H9 (cell line): ENCODE data around the gene KREMEN1. TPM values are rescaled to one million over a fixed set of nuclear protein-coding genes. Genes with fewer than 3 reads are reported as not detected.

ENCODE experiments used
- DNase-seq: peaks from one replicate; pipeline ENCODE4 v3.0.0-alpha.2; 2017
- H2AFZ ChIP-seq: one replicate; pipeline ENCODE4 v1.6.1; 2013; ENCODE audit warnings: mild to moderate bottlenecking, low read length, control low read depth, moderate library complexity
- H2AK5ac ChIP-seq: 2 replicates; pipeline ENCODE4 v1.6.1; 2013; ENCODE audit warnings: low read length, control low read depth, mixed read lengths; ENCODE audit not compliant: insufficient read length
- H2BK120ac ChIP-seq: one replicate; pipeline ENCODE4 v1.6.1; 2013; ENCODE audit warnings: low read depth, mild to moderate bottlenecking, low read length, control low read depth, inconsistent platforms; ENCODE audit not compliant: poor library complexity, severe bottlenecking
- H2BK12ac ChIP-seq: 2 replicates; pipeline ENCODE4 v1.6.1; 2013; ENCODE audit warnings: low read length, control low read depth, mixed read lengths, low read depth; ENCODE audit not compliant: insufficient read length
- H2BK15ac ChIP-seq: 2 replicates; pipeline ENCODE4 v1.6.1; 2013; ENCODE audit warnings: low read depth, low read length, control low read depth
- H2BK20ac ChIP-seq: one replicate; pipeline ENCODE4 v1.6.1; 2013; ENCODE audit warnings: low read depth, mild to moderate bottlenecking, low read length, control low read depth, inconsistent platforms; ENCODE audit not compliant: poor library complexity, severe bottlenecking
- H2BK5ac ChIP-seq: 2 replicates; pipeline ENCODE4 v1.6.1; 2013; ENCODE audit warnings: low read length, control low read depth, mixed read lengths; ENCODE audit not compliant: insufficient read length
- H3K14ac ChIP-seq: 2 replicates; pipeline ENCODE4 v1.6.1; 2013; ENCODE audit warnings: low read length, control low read depth; ENCODE audit not compliant: insufficient read depth
- H3K18ac ChIP-seq: 2 replicates; pipeline ENCODE4 v1.6.1; 2013; ENCODE audit warnings: low read depth, mild to moderate bottlenecking, mixed read lengths, low read length, control low read depth; ENCODE audit not compliant: insufficient read length
- H3K23ac ChIP-seq: 2 replicates; pipeline ENCODE4 v1.6.1; 2013; ENCODE audit warnings: low read length, control low read depth, mixed read lengths, low read depth; ENCODE audit not compliant: insufficient read length
- H3K23me2 ChIP-seq: 2 replicates; pipeline ENCODE4 v1.6.1; 2013; ENCODE audit warnings: low read depth, mild to moderate bottlenecking, mixed read lengths, low read length, control low read depth; ENCODE audit not compliant: insufficient read length, poor library complexity, severe bottlenecking
- H3K27ac ChIP-seq: 2 replicates; pipeline ENCODE4 v1.5.1; 2013; ENCODE audit warnings: low read length, control low read depth, mixed read lengths, low read depth; ENCODE audit not compliant: insufficient read length
- H3K27me3 ChIP-seq: 2 replicates; pipeline ENCODE4 v1.6.1; 2013; ENCODE audit warnings: low read length, control low read depth, inconsistent platforms; ENCODE audit not compliant: insufficient read depth
- H3K4ac ChIP-seq: 2 replicates; pipeline ENCODE4 v1.6.1; 2013; ENCODE audit warnings: low read depth, mild to moderate bottlenecking, control low read depth, inconsistent platforms, low read length, moderate library complexity
- H3K4me1 ChIP-seq: 2 replicates; pipeline ENCODE4 v1.6.1; 2013; ENCODE audit warnings: low read length, control low read depth, inconsistent platforms; ENCODE audit not compliant: insufficient read depth
- H3K4me2 ChIP-seq: 2 replicates; pipeline ENCODE4 v1.6.1; 2013; ENCODE audit warnings: low read length, control low read depth, mixed read lengths; ENCODE audit not compliant: insufficient read length, insufficient read depth
- H3K56ac ChIP-seq: 2 replicates; pipeline ENCODE4 v1.6.1; 2013; ENCODE audit warnings: low read depth, mild to moderate bottlenecking, mixed read lengths, low read length, control low read depth; ENCODE audit not compliant: insufficient read length
- H3K79me1 ChIP-seq: 2 replicates; pipeline ENCODE4 v1.6.1; 2013; ENCODE audit warnings: low read depth, mild to moderate bottlenecking, moderate library complexity, low read length, control low read depth, inconsistent platforms; ENCODE audit not compliant: insufficient read depth, poor library complexity, severe bottlenecking
- H3K79me2 ChIP-seq: 2 replicates; pipeline ENCODE4 v1.6.1; 2013; ENCODE audit warnings: low read length, control low read depth, inconsistent platforms; ENCODE audit not compliant: insufficient read depth
- H3K9ac ChIP-seq: 2 replicates; pipeline ENCODE4 v1.6.1; 2013; ENCODE audit warnings: low read length, control low read depth, mixed read lengths; ENCODE audit not compliant: insufficient read length; ENCODE audit errors: extremely low read depth
- H3K9me3 ChIP-seq: one replicate; pipeline ENCODE4 v1.6.1; 2013; ENCODE audit warnings: low read depth, low read length, inconsistent platforms; ENCODE audit not compliant: control insufficient read depth
- H3T11ph ChIP-seq: one replicate; pipeline ENCODE4 v1.6.1; 2013; ENCODE audit warnings: mild to moderate bottlenecking, low read length, control low read depth, inconsistent platforms
- H4K20me1 ChIP-seq: one replicate; pipeline ENCODE4 v1.6.1; 2013; ENCODE audit not compliant: control insufficient read depth, insufficient read length, insufficient read depth
- H4K5ac ChIP-seq: 2 replicates; pipeline ENCODE4 v1.6.1; 2013; ENCODE audit warnings: low read depth, mild to moderate bottlenecking, mixed read lengths, low read length, control low read depth; ENCODE audit not compliant: insufficient read length
- H4K8ac ChIP-seq: replicated peaks from 2 replicates; pipeline ENCODE4 v1.6.1; 2013; ENCODE audit warnings: low read length, control low read depth, mixed read lengths, low read depth; ENCODE audit not compliant: insufficient read length
- H4K91ac ChIP-seq: 2 replicates; pipeline ENCODE4 v1.6.1; 2013; ENCODE audit warnings: low read depth, mild to moderate bottlenecking, moderate library complexity, mixed read lengths, low read length, control low read depth; ENCODE audit not compliant: insufficient read length
- H3K27ac Mint-ChIP-seq, 3 experiments: 2 replicates in 2 of 3; 3 replicates in 1 of 3; pipeline ENCODE4 v1.8.0; 2020 to 2021; ENCODE audit warnings: mixed read lengths in 3 of 3, mild to moderate bottlenecking in 1 of 3, moderate library complexity in 1 of 3
- H3K27me3 Mint-ChIP-seq: 2 replicates; pipeline ENCODE4 v1.8.0; 2021; ENCODE audit warnings: low read depth, mild to moderate bottlenecking, moderate library complexity, mixed read lengths
- H3K36me3 Mint-ChIP-seq, 3 experiments: 2 replicates in 2 of 3; 3 replicates in 1 of 3; pipeline ENCODE4 v1.8.0; 2020 to 2021; ENCODE audit warnings: low read depth in 3 of 3, mixed read lengths in 3 of 3; ENCODE audit not compliant: insufficient read depth in 1 of 3
- H3K4me1 Mint-ChIP-seq, 2 experiments: 2 replicates each; pipeline ENCODE4 v1.8.0; 2020; ENCODE audit warnings: mixed read lengths in 2 of 2
- H3K4me3 Mint-ChIP-seq, 2 experiments: 2 replicates in 1 of 2; 3 replicates in 1 of 2; pipeline ENCODE4 v1.8.0; 2020 to 2021; ENCODE audit warnings: mild to moderate bottlenecking in 2 of 2, mixed read lengths in 2 of 2, moderate library complexity in 1 of 2
- H3K9me3 Mint-ChIP-seq, 2 experiments: 2 replicates in 1 of 2; 3 replicates in 1 of 2; pipeline ENCODE4 v1.8.0; 2020; ENCODE audit warnings: mild to moderate bottlenecking in 2 of 2, mixed read lengths in 2 of 2, moderate library complexity in 1 of 2
- CTCF ChIP-seq: fragments of 200-600 bp; sonication (generic); conservative IDR thresholded peaks from 3 replicates; pipeline ENCODE4 v1.8.0; 2021; ENCODE audit warnings: antibody characterized with exemption, mild to moderate bottlenecking
- WGBS: extraction: QIAGEN DNeasy Blood & Tissue Kit; methylation state at CpG from one replicate; pipeline ENCODE4 v1.1.7; 2013; ENCODE audit warnings: missing lambda C conversion rate, low lambda C conversion rate, mixed read lengths; ENCODE audit not compliant: insufficient read length; ENCODE audit errors: extremely low coverage; 5-methylcytosine and 5-hydroxymethylcytosine counted together
- total RNA-seq: library from RNA; stranded (reverse); gene quantifications from 2 replicates; pipeline ENCODE4 v1.2.1, GENCODE V29; 2021

Gene KREMEN1
- total RNA-seq, 1 experiment from 2014 or later: 2.4 TPM

GRCh38 chr22:29166180-29166579 is 93.3 kb downstream of the KREMEN1 start:
- no peak for DNase-seq
- Histone ChIP-seq H2AK5ac (no peak overlapping the region), H3K79me2 (no peaks in the 10 kb centered on the region), H4K20me1 (no peaks in the 10 kb centered on the region), H3K9me3 (no peaks in the 10 kb centered on the region), H3K14ac (no peak overlapping the region), H4K8ac (no peak overlapping the region), H3K9ac (no peak overlapping the region), H3K4me2 (no peak overlapping the region), H4K91ac (no peak overlapping the region), H3K4ac (no peak overlapping the region), H3T11ph (no peak overlapping the region), H3K56ac (no peak overlapping the region), H3K27ac (no peak overlapping the region), H2BK5ac (no peak overlapping the region), H3K27me3 (no peaks in the 10 kb centered on the region), H2BK12ac (no peak overlapping the region), H2BK15ac (no peak overlapping the region), H3K79me1 (no peaks in the 10 kb centered on the region), H3K23ac (no peak overlapping the region), H2BK120ac (no peak overlapping the region), H4K5ac (no peak overlapping the region), H3K4me1 (no peaks in the 10 kb centered on the region), H2BK20ac (no peak overlapping the region), H3K23me2 (no peaks in the 10 kb centered on the region), H2AFZ (no peak overlapping the region), H3K18ac (no peak overlapping the region)
- H3K4me3 Mint-ChIP-seq: no peak overlapping the region
- H3K4me1 Mint-ChIP-seq: no peaks in the 10 kb centered on the region
- peaks cover 15% of the 10 kb centered on the region for H3K27me3 Mint-ChIP-seq
- no peaks in the 10 kb centered on the region for H3K36me3 Mint-ChIP-seq
- H3K27ac Mint-ChIP-seq: no peak overlapping the region
- no CpG with 5 or more reads among the region's 6 CpGs for WGBS
- no peak for TF ChIP-seq CTCF
- no peaks in the 10 kb centered on the region for H3K9me3 Mint-ChIP-seq
